ENCODE data around the gene OGDH.

OGDH gene

GRCh38 chr7:44738051-44738723 is 131.8 kb downstream of the OGDH start:
- no peak for DNase-seq (ENCODE audit: low spot score)

- no peak for DNase-seq (ENCODE audit: low spot score)
Observed at GRCh38 chr7:44738876-44739665, 132.6 kb downstream of the OGDH start.

GRCh38 chr7:44740055-44740454 is 133.6 kb downstream of the OGDH start:
- DNase-seq (ENCODE audit: low spot score), result no peak

- no peak for DNase-seq (ENCODE audit: low spot score)
Observed at GRCh38 chr7:44743750-44744149, 137.3 kb downstream of the OGDH start.

GRCh38 chr7:44748045-44748947 is 141.9 kb downstream of the OGDH start, which contains the start of gene ZMIZ2:
TSS of gene ZMIZ2 (plus strand) at chr7:44748847. CDS start at chr7:44756250, 7,403 bp downstream.
- peak; percentile 95 for DNase-seq (ENCODE audit: low spot score)

- DNase-seq (ENCODE audit: low spot score), result no peak
Observed at GRCh38 chr7:44748948-44749731, 142.7 kb downstream of the OGDH start.

- DNase-seq (ENCODE audit: low spot score), result no peak
Observed at GRCh38 chr7:44749992-44750391, 143.6 kb downstream of the OGDH start.

GRCh38 chr7:44750424-44750823 is 144.0 kb downstream of the OGDH start:
- no peak for DNase-seq (ENCODE audit: low spot score)

GRCh38 chr7:44750921-44751571 is 144.6 kb downstream of the OGDH start:
- DNase-seq (ENCODE audit: low spot score), result peak; percentile 62

- DNase-seq (ENCODE audit: low spot score), result no peak
Observed at GRCh38 chr7:44752822-44753221, 146.4 kb downstream of the OGDH start.

- DNase-seq (ENCODE audit: low spot score), result no peak
Observed at GRCh38 chr7:44754802-44755697, 148.6 kb downstream of the OGDH start.

GRCh38 chr7:44755698-44756627 is 149.5 kb downstream of the OGDH start:
- no peak for DNase-seq (ENCODE audit: low spot score)

GRCh38 chr7:44756904-44757303 is 150.5 kb downstream of the OGDH start:
- DNase-seq (ENCODE audit: low spot score), result no peak

GRCh38 chr7:44757311-44757710 is 150.9 kb downstream of the OGDH start:
- no peak for DNase-seq (ENCODE audit: low spot score)

- DNase-seq (ENCODE audit: low spot score), result no peak
Observed at GRCh38 chr7:44757739-44758138, 151.3 kb downstream of the OGDH start.

Measured in activated CD4-positive, alpha-beta T cell treated with anti-CD3 and anti-CD28 coated beads, Interleukin-2, Interleukin-4, amounts not matched to agents 100 ng/mL and 50 ng/mL, durations not matched to agents 16 hours and 8 hours (primary cell).